GM20000 (cell line): ENCODE data around the gene ZNF512.

ENCODE experiments used
- DNase-seq: peaks from one replicate; pipeline ENCODE4 v3.0.0; 2012; ENCODE audit warnings: low spot score
- TF ChIP-seq, protein P1 (sequence below): IDR thresholded peaks from 2 replicates; pipeline ENCODE4 v1.5.1; 2012; ENCODE audit warnings: mild to moderate bottlenecking, control low read depth; ENCODE audit errors: extremely low read depth, missing control alignments

The ZNF512 gene

DNA sequence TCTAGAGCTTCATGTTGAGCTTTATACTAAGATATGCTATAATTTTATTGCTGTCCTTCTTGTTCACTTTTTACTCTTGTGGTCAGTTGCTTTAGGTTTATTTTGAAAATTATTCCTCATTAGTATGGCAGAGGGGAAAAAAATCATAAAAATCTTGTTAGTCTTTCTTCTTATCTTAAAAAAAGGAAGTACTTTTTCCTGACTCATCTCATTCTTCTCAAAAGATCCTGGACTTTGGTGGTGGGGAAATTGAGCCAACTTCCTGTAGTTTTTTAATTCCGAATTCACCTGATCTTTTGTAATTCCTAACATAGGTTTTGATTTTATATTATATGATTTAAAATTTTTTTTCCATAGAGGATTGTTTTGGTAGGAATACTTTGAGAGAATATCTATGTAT is 84.6 kb downstream of the ZNF512 start:
- DNase-seq, result no peak
- TF ChIP-seq, protein P1, sequence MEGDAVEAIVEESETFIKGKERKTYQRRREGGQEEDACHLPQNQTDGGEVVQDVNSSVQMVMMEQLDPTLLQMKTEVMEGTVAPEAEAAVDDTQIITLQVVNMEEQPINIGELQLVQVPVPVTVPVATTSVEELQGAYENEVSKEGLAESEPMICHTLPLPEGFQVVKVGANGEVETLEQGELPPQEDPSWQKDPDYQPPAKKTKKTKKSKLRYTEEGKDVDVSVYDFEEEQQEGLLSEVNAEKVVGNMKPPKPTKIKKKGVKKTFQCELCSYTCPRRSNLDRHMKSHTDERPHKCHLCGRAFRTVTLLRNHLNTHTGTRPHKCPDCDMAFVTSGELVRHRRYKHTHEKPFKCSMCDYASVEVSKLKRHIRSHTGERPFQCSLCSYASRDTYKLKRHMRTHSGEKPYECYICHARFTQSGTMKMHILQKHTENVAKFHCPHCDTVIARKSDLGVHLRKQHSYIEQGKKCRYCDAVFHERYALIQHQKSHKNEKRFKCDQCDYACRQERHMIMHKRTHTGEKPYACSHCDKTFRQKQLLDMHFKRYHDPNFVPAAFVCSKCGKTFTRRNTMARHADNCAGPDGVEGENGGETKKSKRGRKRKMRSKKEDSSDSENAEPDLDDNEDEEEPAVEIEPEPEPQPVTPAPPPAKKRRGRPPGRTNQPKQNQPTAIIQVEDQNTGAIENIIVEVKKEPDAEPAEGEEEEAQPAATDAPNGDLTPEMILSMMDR, result no peak

DNA sequence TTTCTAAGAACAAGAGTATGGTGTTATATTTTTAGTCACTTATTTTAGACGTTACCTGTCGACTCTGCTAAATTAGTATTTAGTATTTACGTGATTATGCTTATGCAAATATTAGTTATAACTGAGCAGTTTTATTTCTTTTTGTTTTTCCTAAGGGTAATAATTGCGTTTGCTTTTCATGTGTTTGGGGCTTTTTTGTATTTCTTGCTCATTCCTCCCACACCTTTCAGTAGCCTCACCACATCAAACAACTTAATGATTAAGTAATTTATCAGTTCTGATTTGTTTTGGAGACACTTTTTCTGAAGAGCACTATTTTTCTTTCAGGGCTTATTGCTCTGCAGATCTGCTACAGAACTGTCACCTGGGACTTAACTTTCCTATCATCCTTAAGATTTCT is 88.4 kb downstream of the ZNF512 start:
- TF ChIP-seq, protein P1, result no peak

More for the DNA sequence above, 88.4 kb downstream of the ZNF512 start:
- no peak for DNase-seq
